Motor neuron (in vitro differentiated cells): ENCODE results near the gene SRGAP2B. TPM values are rescaled to one million over a fixed set of nuclear protein-coding genes. Genes with fewer than 3 reads are reported as not detected.
"Not testable (repeated sequence)": the region's sequence is repeated elsewhere in the genome, so short reads cannot be mapped to it uniquely, and the experiment has no call there.

Experiments
- ATAC-seq, 8 experiments: fragments of 200-7000 bp; cut with Tn5 transposase; replicated peaks in 6 of 8; 2 replicates each; pipeline ENCODE4 v1.8.0; 2021; ENCODE audit warnings: mild to moderate bottlenecking in 8 of 8, moderate library complexity in 8 of 8
- H3K27ac ChIP-seq, 2 donors: fragments of 250-450 bp; sonication (Bioruptor Pico); 2 replicates each; pipeline ENCODE4 v1.9.0; 2021; ENCODE audit warnings: antibody characterized with exemption in 2 of 2, mild to moderate bottlenecking in 2 of 2, moderate library complexity in 1 of 2
- H3K4me1 ChIP-seq, 2 donors: fragments of 250-450 bp; sonication (Bioruptor Pico); replicated peaks in 1 of 2; 2 replicates each; pipeline ENCODE4 v1.6.1; 2021; ENCODE audit warnings: antibody characterized with exemption in 2 of 2, mild to moderate bottlenecking in 2 of 2, moderate library complexity in 1 of 2
- H3K4me3 ChIP-seq, 5 donors: fragments of 250-450 bp; sonication (Bioruptor Pico); 2 replicates each; pipeline ENCODE4 v1.9.0; 2021; ENCODE audit warnings: antibody characterized with exemption in 5 of 5, mild to moderate bottlenecking in 5 of 5, moderate library complexity in 4 of 5
- WGBS, 10 experiments: fragments of 450-650 bp; shearing (Covaris generic); methylation state at CpG; one replicate each; pipeline ENCODE4 v1.0.0; 2022; 5-methylcytosine and 5-hydroxymethylcytosine counted together
- in situ Hi-C, 9 experiments: fragments of 400-800 bp; cut with MboI; loops; one replicate each; pipeline ENCODE4 v1.15.0; 2021; ENCODE audit warnings: low sequenced_read_pairs in 9 of 9, low pct_unique_long_range_greater_than_20kb in 2 of 9; ENCODE audit not compliant: unreplicated experiment in 9 of 9
- total RNA-seq, 8 experiments: library from RNA; unstranded; fragments of 300-600 nt; gene quantifications; 2 replicates each; pipeline versions ENCODE4 v1.2.3 to v1.2.4, GENCODE V29; 2022

Gene SRGAP2B
- total RNA-seq, 8 experiments from 2014 or later = 9.8 to 28.6 (median 14.3) TPM

DNA sequence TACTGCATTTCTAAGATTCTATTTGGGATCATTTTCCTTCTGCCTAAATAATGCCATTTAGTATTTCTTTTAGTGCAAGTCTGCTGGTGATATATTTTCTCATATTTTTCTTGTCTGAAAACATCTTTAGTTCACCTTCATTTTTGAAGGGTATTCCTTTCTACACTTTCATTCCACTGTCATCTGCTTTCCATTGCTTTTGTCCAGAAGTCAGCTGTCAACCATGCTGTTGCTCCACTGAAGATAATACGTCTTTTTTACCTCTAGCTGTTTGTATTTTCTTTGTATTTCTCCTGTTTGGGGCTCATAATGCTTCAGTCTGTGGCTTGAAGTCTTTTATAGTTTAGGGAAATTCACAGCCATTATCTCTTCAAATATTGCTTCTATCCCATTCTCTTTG lies 167.8 kb downstream of the SRGAP2B start:
- in situ Hi-C loops, H3K27ac ChIP-seq, ATAC-seq, H3K4me3 ChIP-seq, H3K4me1 ChIP-seq: not testable (repeated sequence)
- WGBS, 10 experiments = 67% methylated on average over 1 of the region's 1 CpG; no CpG with 5 or more reads in 9 of the 10 experiments

DNA sequence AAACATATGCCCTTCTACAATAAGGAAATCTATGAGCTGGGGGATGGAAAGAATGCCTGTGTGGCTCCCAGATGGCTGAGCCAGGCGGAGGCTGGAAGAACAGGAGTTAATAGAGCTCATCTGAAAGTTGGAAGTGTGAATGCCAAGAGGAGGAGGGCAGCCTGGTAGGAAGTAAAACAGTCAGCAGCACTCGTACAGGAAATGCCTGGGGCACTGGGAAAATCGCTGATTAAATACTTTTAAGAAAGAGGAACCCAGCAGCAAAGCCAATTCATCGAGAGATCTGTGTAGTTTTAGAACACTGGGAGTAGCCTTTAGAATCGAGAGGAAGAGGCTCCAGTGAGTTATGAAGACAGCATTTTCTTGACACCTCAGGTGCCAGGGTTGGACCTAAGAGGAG lies 171.5 kb downstream of the SRGAP2B start:
- peak in 3 of 8 experiments; percentile 40 to 41 (median 41) for ATAC-seq
- H3K27ac ChIP-seq, H3K4me1 ChIP-seq, H3K4me3 ChIP-seq, in situ Hi-C loops: not testable (repeated sequence)
- WGBS, 10 experiments = no CpG with 5 or more reads among the region's 5 CpGs

DNA sequence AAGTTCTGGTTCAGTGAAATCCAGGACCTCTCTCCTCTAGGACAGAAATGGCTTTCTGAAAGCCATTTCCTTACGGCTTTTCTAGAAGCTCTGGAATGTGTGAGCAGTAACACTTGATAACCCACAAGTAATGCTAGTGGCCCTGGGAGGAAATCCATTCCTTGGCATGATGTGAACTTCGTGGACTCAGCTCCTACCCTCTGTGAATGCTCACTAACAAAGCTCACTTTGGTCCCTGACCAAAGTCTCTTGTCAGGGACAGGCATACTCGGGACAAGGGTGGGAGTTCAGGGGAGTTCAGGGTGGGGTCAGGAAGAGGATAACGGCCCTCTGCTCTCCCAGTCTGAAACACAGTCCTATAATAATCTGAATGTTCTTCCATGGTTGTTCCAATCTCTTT lies 172.3 kb downstream of the SRGAP2B start:
- H3K4me3 ChIP-seq, ATAC-seq, in situ Hi-C loops, H3K27ac ChIP-seq, H3K4me1 ChIP-seq: not testable (repeated sequence)
- no CpG with 5 or more reads among the region's 4 CpGs for WGBS, 10 experiments

DNA sequence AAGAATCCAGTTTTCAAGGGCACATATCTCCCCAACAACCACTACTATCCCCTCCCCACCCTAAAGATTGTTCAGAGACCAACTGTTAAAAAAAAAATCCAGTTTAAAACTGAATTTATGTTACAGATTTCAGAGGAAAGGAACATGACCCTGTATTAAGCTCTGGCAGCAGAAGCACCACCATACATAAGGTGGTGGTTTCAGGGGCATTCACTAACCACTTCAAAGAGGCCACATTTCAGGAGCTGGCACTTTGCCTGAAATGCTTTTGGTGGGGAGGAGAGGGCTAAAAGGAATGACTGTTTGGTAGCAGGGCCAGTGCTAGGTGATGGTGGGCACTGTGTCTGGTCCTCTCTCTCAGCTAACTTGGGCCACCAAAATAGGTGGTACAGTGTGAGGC lies 176.0 kb downstream of the SRGAP2B start:
- H3K4me3 ChIP-seq, in situ Hi-C loops, H3K27ac ChIP-seq, H3K4me1 ChIP-seq, ATAC-seq: not testable (repeated sequence)

DNA sequence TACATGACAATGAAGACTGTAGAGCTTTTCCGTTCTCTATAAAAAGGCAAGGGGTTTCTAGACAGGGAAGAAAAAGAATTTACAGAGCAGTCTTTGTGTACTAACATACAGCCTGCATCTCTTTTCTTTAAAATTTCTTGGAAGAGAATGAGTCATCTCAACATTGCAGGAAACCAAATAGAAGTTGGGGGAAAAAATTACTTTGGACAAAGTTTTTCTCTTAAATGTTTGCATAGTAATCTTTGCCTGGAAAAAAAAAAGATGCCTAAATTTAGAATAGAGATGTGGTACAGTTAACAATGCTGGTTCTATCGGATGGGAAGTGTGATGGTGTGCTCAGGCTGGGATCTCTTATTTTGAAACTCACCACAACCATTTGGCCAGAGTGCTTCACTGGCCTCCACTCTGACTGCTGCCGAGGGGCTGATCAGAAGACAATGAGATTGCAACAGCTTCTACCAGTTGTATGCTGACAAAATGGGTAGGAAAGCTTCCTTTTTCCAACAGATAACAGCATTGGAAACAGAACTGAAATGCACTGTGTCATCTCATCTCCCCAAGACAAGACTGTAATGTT lies 177.0 kb downstream of the SRGAP2B start:
- in situ Hi-C loops, H3K4me3 ChIP-seq, H3K4me1 ChIP-seq, H3K27ac ChIP-seq: not testable (repeated sequence)
- peak; percentile 2 to 71 (median 49) for ATAC-seq
- WGBS, 10 experiments = no CpG with 5 or more reads among the region's 3 CpGs

DNA sequence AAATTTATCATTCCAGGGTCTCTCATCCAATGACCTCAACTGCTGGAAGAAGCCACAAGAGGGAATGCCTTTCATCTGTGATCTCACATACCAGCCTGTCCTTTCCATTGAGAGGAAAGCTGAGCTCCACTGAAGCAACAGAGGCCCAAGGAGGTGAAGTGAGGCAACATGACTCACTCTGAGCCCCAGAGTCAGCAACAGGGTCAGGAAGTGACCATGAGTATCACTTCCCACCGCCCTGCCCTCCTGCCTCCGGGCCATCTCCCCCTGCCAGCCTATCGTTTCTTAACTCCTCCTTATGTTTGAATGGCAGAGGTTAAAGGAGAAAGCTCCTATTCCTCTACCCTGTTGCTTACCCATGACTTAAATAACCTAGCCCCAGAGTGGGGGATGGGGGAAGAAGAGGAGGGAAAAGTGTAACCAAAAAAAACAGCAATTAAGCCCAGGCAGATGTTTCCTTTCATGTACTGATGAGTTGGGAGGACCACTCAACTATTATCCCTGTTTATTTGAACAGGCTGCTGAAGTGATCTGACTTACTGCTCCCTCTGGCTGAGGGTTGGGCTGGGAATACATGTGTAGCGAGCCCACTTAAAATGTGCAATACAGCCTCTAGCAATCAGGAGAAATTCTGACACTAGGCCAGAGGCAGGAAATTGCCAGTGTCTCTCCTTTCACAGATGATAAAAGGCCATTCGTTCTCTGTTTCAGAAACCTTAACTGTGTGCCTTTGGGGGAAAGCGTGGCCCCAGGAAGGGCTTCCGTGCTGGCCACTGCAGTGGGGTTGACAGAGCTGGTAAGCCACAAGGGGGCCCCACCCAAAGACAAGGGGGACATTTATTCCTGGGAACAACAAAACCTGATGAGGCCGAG lies 177.7 kb downstream of the SRGAP2B start:
- in situ Hi-C loops, H3K4me3 ChIP-seq, H3K27ac ChIP-seq, H3K4me1 ChIP-seq: not testable (repeated sequence)
- no CpG with 5 or more reads among the region's 8 CpGs for WGBS, 10 experiments
- ATAC-seq = peak; percentile 14 to 91 (median 83)

DNA sequence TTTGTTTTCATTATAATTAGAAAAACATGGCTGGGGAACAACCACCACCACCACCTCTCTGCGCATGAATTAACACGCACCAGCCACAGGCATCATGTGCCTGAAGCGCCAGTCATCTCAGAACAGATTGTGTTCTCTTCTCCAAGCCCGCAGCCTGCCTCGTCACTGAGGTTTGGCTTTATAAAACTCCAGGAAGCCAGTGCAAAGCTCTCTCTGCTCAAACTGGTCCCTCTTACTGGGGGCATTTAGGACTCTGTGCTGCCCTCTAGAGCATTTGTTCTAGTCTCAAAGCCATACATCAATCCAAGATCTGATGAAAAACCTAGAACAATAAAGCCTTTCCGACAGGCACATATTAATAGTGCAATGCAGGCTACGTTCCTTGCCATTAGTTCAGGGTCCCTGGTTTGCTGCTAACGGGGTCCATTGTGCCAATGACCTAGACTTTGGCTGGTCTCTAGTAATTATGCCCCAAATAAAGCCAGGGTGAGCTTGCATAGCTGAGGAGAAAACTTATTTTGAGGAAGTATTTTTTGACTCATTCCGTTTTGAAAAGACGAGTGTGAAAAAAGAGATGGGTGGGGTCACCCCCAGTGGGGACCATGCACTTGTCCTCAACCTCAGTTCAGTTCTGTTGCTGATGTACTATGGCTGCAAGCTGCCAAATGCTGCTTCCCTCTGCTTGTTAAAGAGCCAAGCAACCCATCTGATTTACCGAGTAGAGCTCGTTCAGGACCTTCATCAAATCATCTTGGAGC lies 181.0 kb downstream of the SRGAP2B start:
- ATAC-seq = peak in 3 of 8 experiments; percentile 64 to 75 (median 66)
- H3K4me1 ChIP-seq, H3K27ac ChIP-seq, in situ Hi-C loops, H3K4me3 ChIP-seq: not testable (repeated sequence)
- WGBS, 10 experiments = no CpG with 5 or more reads among the region's 12 CpGs

DNA sequence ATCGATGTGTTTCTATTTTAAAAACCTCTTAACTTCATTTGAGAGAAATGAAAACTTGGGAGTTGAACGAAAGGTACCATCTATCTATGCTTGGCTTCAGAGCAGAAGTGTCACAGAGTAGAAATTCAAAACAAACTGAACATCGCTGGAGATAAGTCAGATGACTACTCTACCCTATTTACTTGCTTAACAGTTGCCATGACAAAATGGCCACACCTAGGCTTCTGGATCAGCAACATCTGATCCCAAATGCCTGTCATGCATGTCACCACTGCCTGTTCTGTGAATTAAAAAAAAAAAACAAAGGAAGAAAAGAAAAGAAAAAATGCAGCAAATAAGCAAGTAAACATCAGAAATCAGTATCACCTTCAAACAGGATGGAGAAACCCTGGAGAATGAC lies 181.7 kb downstream of the SRGAP2B start:
- peak in 3 of 8 experiments; percentile 24 to 82 (median 65) for ATAC-seq
- in situ Hi-C loops, H3K27ac ChIP-seq, H3K4me1 ChIP-seq, H3K4me3 ChIP-seq: not testable (repeated sequence)
- WGBS, 10 experiments = no CpG with 5 or more reads among the region's 3 CpGs

DNA sequence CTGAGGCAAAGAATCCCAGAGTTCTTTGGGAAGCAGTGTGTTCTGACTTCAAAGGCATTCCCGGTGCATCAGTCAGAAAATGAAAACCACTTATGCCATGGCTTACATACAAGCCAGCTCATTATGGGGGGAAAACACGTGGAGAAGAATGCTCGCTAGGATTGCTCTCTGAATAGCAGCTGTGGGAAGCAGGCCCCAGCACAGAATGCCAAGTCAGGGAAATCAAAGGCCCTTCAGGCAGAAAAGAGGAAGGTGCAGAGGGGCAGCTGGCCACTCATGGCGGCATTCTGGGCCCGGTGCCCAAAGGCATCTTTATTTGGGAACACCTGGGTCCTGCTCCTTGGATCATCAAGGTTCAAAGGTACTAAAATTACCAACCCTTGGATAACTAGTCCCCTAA lies 184.4 kb downstream of the SRGAP2B start:
- peak in 1 of 8 experiments; percentile 48 for ATAC-seq
- WGBS, 10 experiments = no CpG with 5 or more reads among the region's 5 CpGs
- H3K4me1 ChIP-seq, H3K4me3 ChIP-seq, in situ Hi-C loops, H3K27ac ChIP-seq: not testable (repeated sequence)

DNA sequence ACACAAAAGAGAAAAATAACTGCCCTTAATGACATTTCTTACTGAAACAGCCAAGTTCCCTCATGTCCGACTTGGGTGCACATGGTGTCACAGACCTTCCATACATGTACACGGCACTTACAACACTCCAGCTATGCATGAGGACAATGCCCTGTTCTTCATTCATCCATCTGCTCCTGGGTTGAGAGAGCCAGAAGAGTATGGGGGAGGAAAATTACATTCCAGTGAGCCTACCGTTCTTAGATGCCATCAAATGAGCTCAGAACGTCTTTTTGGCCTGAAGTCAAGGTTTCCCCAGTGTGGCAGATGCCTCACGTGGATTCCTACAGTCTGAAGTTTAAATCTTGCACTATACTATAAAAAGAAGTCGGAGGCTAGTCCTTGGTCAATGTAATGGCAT lies 194.3 kb downstream of the SRGAP2B start:
- ATAC-seq, in situ Hi-C loops, H3K27ac ChIP-seq, H3K4me1 ChIP-seq, H3K4me3 ChIP-seq: not testable (repeated sequence)
- WGBS, 10 experiments = no CpG with 5 or more reads among the region's 6 CpGs

DNA sequence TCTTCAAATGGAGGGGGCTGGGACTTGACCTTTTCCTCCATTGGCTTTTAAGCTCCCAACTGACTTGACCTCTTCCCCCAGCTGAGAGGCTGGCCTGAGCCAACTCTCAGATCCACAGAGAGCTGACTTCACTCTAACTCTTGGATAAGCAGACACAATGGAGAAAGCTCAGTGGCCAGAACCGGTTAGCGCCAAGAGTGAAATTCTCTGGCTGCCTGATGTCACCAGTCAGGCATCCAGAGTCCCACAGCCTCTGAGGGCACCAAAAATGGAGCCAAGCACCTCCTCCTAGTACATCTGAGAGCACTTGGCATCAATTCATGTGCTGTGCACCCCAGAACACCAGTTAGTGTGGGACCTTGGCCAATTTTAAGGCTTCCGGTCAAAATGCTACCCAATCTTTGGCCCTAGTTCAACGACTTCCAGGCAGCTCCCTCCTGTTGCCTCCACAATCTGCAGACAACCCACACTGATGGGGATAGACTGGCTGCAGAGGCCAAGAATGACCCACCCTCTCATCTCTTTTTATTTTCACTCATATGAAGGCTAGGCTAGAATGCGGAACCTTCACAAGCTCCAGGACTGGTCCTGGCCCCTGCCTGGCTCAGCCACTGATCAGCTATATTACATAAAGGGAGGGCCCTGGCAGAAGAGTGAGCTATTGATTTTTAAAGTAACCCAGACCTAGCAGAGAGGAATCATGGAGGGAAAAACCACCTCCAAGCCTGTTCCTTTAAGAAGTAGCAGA lies 200.5 kb downstream of the SRGAP2B start:
- H3K4me1 ChIP-seq, in situ Hi-C loops, H3K4me3 ChIP-seq, H3K27ac ChIP-seq: not testable (repeated sequence)
- no CpG with 5 or more reads among the region's 5 CpGs for WGBS, 10 experiments
- peak in 7 of 8 experiments; percentile 64 to 89 (median 77) for ATAC-seq

DNA sequence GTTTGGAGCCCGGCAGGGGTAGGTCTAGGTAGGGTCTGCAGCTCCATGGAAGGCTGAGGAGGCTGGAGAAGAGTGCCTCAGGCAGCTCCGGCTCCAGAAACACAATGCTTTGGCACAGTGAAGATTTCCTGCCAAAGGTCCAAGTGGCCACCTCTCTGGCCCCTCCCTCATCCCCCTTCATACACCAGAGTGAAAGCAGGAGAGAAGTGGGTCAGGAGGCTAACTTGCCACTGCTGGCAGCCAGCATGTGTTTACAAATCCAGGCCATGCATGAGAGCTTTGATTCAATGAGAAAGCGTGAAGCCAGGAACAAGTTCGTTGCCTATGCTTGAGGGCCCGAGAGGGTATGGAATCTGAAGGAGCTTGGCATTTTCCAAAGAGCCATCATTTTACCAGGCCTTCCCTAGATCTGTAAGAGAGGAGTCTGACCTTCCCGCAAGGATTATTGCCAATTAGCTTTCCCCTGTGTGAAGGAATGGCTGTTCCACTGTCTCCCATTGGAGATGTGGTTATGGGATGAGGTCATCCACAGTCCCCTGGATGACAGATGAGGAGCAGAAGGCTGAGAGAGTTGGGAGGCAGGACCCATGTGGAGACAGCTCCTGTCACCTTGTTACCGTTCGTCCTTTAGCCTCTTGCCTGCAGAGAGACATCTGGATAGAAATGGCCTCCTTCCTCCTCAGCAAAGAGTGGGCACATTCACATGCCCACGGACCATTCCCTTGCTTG lies 201.3 kb downstream of the SRGAP2B start:
- in situ Hi-C loops = not testable (repeated sequence)
- ATAC-seq = peak in 5 of 8 experiments; percentile 26 to 81 (median 69)

More for the DNA sequence above, 201.3 kb downstream of the SRGAP2B start:
- no CpG with 5 or more reads among the region's 9 CpGs for WGBS, 10 experiments
- H3K4me1 ChIP-seq, H3K4me3 ChIP-seq, H3K27ac ChIP-seq: not testable (repeated sequence)
